HG02763 (cell line): ENCODE results near the gene TSPY2.
"Not testable (repeated sequence)": the region's sequence is repeated elsewhere in the genome, so short reads cannot be mapped to it uniquely, and the experiment has no call there.

Experiments used
- ATAC-seq: cut with Tn5 transposase; IDR thresholded peaks from one replicate; pipeline ENCODE4 v1.9.1; 2021; ENCODE audit warnings: mild to moderate bottlenecking, moderate library complexity; ENCODE audit not compliant: unreplicated experiment

Gene TSPY2, protein sequence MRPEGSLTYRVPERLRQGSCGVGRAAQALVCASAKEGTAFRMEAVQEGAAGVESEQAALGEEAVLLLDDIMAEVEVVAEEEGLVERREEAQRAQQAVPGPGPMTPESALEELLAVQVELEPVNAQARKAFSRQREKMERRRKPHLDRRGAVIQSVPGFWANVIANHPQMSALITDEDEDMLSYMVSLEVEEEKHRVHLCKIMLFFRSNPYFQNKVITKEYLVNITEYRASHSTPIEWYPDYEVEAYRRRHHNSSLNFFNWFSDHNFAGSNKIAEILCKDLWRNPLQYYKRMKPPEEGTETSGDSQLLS

DNA sequence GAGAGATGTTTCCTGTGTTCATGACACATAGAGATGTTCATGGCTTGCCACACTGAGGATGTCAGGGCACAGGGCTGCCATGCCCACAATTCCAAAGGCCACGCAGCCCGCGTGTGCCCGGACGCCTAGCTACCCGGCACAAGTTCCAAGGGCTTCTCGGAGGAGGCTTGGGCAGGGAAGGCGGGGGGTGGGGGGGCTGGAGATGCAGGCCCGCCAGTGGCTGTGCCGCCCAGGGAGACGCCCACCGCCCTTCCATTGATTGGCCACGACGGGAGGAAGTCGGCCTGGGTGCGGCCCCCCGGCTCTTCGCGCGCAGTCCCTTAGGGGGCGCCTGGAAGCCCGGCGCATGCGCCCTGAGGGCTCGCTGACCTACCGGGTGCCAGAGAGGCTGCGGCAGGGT is at the start of gene TSPY2:
TSS of gene TSPY2 (plus strand) at position 301 of the 400 bp plus-strand sequence. CDS start at position 347, 46 bp downstream.
- ATAC-seq: not testable (repeated sequence)

DNA sequence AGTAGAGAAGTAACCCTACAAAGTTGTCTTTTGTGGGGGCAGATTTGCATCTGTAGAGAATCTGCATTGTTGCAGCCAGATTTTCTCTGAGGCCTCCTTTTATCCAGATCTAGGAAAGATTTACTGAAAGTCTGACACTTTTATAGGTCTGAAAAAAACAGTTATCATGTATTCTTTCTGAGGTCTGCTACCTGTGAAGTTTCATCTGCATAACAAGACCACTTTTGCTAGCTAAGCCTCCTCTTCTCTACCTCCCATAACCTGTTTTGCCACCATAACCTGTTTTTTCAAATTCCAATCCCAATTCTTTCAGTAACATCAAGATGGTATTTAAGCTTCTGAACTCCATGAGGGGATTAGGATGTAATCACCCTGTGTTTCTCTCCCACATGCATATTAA is 36.5 kb upstream of the TSPY2 start:
- not testable (repeated sequence) for ATAC-seq

DNA sequence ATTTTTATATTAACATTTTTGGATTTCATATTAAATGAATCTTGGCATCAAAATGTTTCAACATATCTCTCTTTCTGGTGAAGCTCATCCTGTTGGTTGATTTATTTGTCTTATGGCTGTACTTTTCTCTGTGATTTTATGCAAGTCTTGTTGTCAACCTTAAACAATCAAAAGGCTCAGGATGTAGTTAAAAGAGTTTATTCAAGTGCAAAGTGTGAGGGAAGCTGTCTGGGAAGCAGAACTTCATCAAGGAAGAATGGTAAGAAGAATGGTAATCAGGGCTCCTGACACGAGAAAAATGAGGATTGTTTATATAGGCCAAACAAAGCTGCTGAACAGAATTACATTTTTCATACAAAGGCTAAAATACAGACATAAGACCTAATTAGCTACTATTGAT is 29.0 kb upstream of the TSPY2 start:
- not testable (repeated sequence) for ATAC-seq

DNA sequence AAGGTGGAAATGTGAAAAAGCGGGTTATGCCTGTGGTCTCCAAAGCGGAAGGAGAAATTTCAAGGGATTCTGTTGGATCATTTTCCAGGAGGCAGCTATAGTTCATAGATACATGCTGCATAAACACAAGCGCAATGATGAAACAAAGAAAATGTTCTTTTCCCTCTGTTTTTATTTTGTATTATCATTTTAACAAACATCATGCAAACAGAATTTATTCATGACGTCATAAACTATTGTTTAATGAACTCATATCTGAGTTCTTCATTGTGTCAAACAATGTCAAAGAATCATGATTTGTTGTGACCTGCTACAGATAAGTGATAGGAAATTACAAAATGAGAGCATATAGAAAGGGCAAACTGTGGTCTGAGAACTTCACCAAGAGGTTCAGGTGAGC is 23.8 kb downstream of the TSPY2 start:
- not testable (repeated sequence) for ATAC-seq
